KG1 (cell line): ENCODE data around the gene HDDC3.
"Not testable (repeated sequence)": the region's sequence is repeated elsewhere in the genome, so short reads cannot be mapped to it uniquely, and the experiment has no call there.

Source experiments
- DNase-seq: peaks from one replicate; lab custom pipeline; 2025; lab: John Stamatoyannopoulos, UW

The HDDC3 gene

DNA sequence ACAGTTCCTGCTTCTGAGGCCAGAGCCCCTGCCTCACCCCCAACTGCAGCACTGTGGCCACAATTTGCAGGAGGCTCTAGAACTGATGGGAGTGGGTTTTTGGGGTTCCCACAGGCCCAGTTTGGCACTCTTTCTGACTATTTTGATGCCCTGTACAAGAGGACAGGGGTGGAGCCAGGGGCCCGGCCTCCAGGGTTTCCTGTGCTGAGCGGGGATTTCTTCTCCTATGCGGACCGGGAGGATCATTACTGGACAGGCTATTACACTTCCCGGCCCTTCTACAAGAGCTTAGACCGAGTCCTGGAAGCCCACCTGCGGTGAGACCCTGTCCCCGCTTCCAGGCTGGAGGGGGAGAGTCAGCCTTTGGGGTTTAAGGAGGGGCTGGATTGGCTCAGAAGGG, 22.4 kb downstream of the HDDC3 start:
- no peak for DNase-seq

GRCh38 chr15:90909449-90909848, 22.9 kb downstream of the HDDC3 start:
- DNase-seq: not testable (repeated sequence)

DNA sequence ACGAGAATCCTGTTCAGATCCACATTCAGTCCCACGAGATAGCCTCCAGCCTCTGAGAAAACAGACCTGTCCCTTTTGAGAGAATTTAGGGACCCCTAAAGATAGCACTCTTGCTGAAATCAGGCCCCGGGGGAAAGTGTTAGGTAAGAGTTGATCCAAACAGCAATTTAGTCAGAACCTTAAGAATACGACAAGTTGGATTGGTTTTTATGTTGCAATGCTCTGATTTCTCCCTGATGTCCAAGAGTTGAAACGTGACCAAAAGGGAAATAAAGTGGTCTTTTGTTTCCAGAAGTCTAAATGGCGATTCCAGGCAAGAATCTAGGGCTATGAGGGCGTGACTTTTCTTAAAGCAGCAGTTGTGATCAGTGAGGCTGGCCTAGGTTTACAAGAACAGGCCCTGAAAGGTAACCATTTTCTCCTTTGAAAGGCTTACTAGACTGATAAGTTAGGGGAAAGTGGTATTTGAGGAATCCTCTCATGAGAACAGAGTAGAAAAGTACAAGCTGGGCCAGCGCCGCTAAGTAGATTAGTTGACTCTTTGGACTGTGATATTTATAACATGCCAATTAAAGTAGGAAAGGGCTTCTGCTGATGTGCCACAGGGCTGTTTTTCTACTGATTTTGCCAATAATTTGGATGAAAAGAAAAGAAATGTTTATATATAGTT, 24.4 kb downstream of the HDDC3 start:
- DNase-seq: no peak

GRCh38 chr15:90907051-90907660, 25.2 kb downstream of the HDDC3 start:
- DNase-seq: no peak

GRCh38 chr15:90906181-90906849, 26.0 kb downstream of the HDDC3 start:
- no peak for DNase-seq

GRCh38 chr15:90905306-90906180, 26.8 kb downstream of the HDDC3 start:
- no peak for DNase-seq

GRCh38 chr15:90904746-90905145, 27.6 kb downstream of the HDDC3 start:
- DNase-seq: no peak

GRCh38 chr15:90903733-90904536, 28.4 kb downstream of the HDDC3 start:
- DNase-seq: no peak

DNA sequence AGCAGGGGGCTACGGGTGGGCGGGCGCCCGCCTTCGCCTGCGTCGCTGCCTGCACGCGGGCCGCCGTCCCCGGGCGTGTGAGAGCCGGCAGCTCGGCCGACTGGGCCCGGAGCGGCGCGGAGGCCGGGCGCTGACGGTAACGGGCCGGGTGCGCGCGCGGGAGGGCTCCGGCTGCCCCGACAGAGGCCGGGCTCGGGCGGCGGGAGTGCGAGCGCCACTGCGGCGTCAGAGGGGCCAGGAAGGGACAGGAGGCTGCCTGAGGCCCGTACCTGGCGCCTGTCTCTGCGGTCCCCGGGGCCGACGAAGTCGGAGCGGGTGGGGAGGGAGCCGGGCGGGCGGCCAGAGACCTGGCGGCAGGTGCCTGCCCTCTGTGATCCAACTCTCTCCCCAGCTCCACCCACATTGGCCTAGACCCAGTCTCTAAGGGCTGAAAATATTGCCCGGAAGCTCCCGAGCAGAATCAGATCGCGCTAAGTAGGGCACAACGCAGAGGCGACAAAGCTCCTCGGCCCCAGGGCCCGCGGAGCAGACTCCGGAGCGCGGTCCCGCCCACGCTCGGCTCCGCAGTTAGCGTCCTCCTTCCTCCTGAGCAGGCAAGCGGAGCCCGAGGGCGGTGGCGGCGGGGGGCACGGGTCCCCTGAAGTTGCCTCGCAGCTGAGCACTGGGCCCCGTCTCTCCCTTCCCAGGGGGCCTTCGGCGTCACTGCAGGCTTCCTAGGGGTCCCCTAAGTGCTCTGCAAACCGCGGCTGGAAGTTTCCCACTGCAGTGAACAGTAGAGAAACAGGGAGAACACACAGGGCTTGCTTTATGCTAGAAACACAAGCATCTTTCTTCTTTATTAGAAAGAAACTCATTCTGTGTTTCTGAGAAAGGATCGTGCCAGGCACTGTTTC, 29.3 kb downstream of the HDDC3 start, which contains the start of gene MAN2A2:
TSS of gene MAN2A2 (plus strand) at position 463 of the 893 bp plus-strand sequence. CDS start 906 bp downstream, outside the sequence.
- DNase-seq: peak; percentile 44

- DNase-seq: peak; percentile 71
These were observed 30.1 kb downstream of the HDDC3 start for GRCh38 chr15:90902040-90902839.

DNA sequence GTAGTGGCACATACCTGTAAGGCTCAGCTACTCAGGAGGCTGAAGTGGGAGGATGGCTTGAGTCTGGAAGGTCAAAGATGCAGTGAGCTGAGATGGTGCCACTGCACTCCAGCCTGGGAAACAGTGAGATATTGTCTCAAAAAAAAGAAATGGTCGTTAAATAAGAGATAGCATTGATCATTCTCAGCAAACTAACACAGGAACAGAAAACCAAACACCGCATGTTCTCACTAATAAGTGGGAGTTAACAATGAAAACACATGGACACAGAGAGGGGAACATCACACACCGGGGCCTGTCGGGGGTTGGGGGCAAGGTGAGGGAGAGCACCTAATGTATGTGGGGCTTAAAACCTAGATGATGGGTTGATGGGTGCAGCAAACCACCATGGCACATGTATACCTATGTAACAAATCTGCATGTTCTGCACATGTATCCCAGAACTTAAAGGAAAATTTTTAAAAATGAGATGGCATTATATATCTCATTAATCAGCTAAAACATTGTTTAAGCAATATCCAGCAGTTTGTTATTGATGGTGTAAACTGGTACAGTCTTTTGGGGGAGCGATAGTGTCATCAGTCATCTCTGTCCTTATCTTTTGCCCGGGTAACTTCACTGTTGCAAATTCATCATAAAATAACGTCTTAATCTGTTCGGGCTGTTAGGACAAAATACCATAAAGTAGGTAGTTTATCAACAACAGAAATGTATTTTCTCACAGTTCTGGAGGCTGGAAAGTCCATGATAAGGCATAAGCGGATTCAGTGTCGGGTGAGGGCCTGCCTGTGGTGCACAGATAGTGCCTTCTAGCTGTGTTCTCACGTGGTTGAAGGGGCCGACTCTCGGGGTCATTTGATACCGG, 30.9 kb downstream of the HDDC3 start:
- no peak for DNase-seq

DNA sequence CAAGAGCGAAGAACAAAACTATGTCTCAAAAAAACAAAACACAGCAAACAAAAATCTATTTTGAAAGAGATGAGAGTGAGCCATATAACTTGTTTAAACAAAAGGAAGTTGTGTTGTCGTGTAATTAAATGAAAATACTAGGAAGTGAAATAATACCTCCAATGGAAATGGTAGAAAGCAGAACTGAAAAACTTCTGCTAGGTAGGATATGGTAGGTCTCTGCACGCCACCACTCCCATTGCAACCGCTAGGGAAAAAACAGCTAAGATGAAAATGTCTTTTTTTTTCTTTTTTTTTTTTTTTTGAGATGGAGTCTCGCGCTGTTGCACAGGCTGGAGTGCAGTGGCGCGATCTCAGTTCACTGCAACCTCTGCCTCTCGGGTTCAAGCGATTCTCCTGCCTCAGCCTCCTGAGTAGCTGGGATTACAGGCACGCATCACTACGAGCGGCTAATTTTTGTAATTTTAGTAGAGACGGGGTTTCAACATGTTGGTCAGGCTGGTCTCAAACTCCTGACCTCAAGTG, 35.2 kb downstream of the HDDC3 start:
- DNase-seq: not testable (repeated sequence)

GRCh38 chr15:90895571-90896117, 36.7 kb downstream of the HDDC3 start:
- DNase-seq: no peak

DNA sequence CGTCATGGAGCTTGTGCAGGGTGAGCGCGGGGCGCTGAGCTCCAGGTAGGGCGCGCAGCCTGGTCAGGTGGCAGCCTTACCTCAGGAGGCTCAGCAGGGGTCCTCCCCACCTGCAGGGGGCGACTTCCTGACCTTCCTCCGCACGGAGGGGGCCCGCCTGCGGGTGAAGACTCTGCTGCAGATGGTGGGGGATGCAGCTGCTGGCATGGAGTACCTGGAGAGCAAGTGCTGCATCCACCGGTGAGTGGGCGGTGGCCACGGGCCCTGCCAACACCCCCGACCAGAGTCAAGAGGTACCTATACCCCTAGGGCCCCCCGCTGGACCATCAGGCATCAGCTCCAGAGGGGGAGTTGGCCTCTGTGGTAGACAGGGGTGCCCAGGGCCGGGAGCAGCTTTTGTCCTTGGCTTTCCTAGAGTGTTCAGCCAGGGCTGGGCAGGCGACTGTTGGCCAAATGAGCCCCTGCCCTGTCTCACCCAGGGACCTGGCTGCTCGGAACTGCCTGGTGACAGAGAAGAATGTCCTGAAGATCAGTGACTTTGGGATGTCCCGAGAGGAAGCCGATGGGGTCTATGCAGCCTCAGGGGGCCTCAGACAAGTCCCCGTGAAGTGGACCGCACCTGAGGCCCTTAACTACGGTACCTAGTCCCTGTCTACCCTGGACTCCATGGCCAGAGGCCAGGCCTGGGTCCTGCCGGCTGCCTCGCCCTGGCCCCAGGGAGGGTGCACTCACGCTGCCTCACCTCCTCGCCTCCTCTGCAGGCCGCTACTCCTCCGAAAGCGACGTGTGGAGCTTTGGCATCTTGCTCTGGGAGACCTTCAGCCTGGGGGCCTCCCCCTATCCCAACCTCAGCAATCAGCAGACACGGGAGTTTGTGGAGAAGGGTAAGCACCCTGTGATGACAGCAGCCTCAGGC, 38.9 kb downstream of the HDDC3 start:
- DNase-seq: no peak

DNA sequence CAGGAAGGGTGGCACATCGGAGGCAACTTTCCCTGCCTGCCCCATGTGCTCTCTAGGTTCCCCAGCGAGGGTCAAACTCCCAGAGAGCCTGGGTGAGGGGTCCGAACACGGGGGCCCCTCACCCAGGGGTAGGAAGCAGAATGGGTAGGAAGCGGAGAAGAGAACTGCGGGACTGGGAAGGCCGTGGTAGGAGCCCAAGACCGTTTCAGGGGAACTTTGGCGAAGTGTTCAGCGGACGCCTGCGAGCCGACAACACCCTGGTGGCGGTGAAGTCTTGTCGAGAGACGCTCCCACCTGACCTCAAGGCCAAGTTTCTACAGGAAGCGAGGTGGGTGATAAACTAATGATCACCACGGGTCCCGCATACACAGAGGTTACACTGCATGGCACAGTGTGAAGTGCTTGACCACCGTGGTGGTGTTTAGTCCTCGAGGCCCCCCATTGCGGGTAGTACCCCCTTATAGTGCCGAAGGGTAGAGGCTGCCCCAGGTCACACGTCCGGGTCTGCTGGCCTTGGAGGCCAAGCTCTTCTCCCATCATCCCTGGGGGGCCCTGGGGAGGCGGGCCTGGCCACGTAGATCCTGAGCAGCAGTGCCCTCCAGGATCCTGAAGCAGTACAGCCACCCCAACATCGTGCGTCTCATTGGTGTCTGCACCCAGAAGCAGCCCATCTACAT, 39.7 kb downstream of the HDDC3 start:
- DNase-seq: no peak

DNA sequence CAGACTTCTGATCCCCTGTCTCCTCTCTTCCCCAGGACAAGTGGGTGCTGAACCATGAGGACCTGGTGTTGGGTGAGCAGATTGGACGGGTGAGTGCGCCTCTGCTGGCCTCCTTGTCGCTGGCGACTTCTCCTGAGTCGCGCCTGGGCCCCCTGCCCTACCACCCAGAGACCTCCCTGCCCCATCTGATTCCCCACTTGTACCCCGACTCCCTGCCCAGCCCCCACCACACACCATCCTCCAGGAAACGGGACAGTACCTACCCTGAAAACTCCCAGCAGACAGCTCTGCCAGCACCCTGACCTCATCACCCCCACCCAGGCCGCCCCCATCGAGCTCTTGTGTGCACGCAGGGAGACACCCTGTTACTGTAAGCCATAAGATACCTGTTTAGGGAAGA, 40.3 kb downstream of the HDDC3 start:
- DNase-seq: no peak
